Activated CD4-positive, alpha-beta T cell treated with anti-CD3 and anti-CD28 coated beads, Interleukin-10, Interleukin-2, amounts not matched to agents 100 ng/mL and 50 ng/mL, durations not matched to agents 16 hours and 8 hours (primary cell): ENCODE data around the gene SLC22A23.
"Not testable (repeated sequence)": the region's sequence is repeated elsewhere in the genome, so short reads cannot be mapped to it uniquely, and the experiment has no call there.

Source experiments
- DNase-seq: peaks from one replicate; pipeline ENCODE4 v3.0.0-alpha.2; 2020

Gene SLC22A23

DNA sequence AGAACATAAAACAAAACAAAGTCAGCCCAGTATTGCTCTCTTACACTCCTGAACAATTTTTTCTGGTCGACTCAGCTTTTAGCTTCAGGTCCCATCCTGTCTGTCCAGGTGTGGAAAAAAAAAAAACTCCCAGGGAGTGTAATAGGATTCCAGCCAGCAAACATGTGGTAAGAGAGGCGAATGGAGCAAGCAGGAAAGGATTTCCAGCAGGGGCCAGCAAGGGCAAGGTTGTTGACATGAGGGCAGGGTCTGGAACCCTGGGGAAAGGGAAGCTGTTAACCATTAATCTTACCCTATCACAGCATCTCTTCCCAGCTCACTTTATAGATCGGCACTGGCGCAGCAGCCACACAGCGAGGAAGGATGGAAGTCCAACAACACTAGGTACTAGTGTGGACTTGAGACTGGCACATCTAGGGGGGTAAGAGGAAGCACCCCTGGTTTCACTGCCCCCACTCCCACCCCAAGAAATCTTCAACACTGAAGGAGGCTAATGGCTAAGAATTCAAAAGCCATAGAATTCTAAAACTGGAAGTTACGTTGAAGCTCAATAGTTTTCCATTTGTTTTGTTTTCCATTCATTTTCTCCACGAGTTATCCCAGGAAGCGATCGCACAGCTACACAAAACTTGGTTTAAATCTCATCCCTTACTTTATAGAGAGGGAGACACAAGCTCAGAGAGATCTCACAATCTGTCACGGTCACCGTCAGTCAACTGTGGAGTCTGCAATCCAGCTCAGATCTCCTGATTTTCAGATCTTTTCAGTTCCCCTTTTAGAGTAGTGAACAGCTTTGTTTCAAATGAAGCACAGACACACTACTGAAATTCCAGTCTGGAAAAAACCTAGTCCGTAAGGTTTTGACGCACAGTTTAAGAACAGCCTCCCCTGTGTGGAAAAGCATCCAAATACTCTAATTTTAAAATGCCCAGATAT lies 53.3 kb downstream of the SLC22A23 start:
- no peak for DNase-seq

DNA sequence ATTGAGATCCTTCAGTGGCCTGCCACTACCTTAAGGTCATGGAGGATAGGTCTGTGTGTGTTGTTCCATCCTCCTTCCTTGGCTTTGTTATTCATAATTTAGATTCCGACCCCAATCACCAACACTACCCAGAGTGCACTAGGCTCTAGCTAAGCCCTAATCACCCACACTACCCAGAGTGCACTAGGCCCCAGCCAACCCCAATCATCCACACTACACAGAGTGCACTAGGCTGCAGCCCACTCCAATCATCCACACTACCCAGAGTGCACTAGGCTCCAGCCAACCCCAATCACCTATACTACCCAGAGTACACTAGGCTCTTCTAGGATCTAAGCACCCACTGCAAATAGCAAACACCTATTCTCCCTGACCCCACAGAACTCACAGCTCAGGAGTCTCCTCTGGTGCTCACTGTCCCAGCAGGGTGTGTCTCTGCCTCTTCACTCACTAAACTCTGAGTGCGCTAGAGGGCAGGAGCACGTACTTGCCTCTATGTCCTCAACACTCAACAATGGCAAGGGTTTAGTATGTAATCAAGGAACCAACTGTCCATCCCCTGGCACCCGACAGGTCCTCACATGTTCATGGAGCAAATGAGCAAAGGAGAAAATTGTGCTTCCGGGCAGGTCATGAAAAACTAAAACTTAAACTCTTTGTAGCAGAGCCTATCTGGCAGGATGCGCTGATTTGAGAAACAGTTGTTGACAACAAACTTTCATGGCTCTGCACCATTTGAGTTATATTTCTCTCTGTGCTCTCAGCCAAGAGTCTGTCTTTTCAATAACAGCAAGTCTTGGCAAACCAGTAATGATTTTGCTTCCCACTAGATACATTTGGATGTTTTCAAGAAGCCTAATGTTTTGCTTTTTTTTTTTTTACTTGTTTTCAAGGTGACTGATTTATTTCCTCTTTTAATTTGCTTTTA lies 54.3 kb downstream of the SLC22A23 start:
- no peak for DNase-seq

DNA sequence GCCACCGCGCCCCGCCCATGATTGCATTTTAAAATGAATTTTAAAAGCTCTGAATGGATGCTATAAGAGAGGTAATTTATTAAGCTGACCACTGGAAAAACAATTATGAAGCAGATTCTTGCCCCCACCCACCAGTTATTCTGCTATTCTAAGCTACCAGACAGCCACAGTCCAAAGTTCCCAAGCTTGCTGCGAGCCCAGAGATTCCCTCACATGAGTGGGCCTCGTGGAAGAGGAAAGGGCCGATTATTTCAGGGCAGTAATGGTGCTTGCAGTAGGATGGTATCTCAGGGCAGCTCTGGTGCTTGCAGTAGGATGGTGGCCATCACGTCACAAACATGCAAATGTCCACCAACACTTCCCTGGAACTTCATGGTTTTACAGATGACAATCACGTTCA lies 56.7 kb downstream of the SLC22A23 start:
- no peak for DNase-seq

DNA sequence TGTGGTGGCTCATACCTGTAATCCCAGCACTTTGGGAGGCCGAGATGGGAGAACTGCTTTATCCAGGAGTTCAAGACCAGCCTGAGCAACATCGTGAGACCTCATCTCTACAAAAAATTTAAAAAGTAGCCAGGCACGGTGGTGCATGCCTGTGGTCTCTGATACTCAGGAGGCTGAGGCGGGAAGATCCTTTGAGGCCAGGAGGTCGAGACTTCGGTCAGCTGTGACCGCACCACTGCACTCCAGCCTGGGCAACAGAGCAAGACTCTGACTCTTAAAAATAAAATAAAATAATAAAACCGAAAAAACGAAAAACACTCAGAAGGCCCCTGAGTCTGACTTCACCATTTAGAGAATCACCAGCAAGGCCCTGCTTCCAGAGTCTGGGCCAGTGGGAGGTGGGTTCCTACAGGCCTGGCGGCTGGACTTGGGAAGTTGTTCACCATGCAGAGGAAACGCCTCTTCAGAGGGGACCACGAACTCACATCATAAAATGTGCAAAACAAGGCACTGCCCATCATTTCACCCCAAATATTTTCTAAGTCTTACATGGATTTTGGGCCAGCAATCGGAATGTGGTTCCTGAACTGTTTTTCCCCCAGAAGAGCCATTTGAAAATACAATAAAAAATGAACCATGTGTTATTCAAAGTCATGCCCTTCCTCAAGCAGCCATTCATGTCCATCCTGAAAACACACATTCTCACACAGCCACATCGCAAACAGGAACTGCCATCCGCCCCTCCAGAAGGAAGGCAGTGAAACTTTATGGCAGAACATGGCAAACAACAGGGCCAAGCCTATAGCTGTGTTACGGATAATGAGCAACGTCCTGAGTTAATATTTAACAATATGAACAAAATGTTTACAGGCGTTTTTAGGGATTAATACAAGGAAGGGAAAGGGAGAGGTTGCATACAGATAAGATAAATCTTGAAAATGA lies 57.8 kb downstream of the SLC22A23 start:
- DNase-seq = no peak

DNA sequence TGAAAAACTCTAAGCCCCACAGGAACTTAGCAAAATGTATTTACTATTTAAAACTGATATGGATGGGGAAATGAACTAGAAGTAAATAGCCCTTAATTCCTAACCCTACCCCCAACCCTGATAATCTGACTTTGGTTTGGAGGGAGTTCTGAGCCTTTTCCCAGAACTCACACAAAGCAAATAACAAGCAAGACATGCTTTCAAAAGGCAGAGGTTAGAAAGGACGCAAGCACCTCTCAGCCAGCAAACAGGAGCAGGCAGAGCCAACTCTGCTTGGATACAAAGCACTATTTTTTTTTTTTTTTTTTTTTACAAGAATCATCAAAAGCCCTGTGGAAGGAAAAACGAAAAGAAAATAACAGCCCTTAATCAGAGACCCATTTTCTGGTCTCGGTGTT lies 58.7 kb downstream of the SLC22A23 start:
- DNase-seq = no peak

DNA sequence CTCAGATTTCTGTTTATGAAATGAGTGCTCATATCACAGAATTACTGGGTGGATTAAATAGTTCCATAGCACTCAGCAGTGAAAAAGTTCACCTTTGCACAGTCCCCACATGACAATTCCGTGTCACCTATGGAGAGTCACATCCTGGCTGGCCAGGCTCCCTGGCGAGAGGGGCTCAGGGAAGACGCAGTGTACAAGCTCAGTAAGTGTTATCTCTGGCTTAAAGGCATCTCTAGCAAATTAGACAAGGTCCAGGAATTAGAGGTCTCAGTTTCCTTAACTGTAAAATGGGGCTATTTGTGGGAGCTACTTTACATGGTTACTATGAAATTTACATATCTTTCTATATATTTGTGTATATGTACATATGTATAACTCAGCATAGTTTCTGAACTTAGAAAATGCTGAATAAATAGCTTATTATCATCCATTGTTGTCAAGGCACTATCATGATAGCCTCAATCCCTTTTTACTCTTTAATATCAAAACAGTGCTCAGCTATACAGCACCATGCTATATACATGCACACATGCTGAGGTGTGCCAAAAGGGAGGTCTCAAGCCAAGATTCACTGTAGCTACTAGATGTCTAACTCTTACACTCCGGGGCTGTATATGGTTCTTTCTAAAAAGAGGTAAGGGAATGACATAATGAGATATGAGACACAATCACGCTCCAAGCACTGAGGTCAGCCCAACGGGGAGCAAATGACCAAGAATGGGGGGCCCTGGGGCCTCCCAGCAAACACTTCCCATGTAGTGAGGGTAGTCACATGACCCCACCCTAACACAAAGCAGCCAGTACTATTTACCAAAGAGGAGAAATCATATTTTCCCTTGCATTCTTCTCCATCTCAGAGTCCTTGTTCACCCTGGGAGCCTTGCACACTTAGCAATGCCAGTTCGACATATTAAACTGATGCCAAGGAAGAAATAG lies 59.4 kb downstream of the SLC22A23 start:
- no peak for DNase-seq

DNA sequence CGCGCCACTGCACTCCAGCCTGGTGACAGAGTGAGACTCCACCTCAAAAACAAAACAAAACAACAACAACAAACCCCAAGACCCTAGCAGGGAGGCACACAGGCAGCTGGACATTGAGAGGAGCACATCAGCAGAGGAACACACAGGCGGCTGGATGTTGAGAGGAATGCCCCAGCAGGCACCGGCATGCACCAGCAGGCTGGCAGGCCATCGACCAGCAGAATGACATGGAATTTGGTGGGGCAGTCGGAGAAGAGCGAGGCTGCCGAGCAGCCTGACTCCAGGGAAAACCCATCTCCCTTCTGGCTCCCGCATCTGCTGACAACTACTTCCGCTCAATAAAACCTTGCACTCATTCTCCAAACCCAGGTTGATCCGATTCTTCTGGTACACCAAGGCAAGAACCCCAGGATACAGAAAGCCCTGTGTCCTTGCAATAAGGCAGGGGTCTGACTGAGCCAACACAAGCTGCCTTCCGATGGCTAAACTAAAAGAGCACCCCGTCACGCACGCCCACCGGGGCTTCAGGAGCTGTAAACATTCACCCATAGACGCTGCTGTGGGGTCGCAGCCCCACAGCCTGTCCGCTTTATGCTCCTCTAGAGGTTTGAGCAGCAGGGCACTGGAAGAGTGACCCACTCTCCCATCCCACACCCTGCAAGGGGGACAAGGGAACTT lies 60.2 kb downstream of the SLC22A23 start:
- no peak for DNase-seq

DNA sequence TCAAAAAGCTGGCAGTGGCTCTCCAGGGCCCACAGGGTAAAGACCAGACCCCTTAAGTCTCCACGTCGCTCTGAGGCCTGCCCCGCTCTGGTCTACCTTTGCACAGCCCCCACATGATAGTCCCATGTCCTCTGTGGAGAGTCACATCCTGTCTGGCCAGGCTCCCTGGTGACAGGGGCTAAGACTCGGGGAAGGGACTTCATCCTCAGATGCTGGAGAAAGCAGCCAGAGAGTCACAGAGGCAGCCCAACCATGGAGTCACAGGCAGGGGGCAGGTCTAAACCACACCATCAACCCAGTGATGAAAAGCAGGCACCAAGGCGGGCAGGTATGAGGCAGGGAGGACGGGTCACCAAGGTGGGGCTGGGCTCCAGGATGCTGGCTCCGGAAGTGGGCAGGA lies 62.2 kb downstream of the SLC22A23 start:
- no peak for DNase-seq

DNA sequence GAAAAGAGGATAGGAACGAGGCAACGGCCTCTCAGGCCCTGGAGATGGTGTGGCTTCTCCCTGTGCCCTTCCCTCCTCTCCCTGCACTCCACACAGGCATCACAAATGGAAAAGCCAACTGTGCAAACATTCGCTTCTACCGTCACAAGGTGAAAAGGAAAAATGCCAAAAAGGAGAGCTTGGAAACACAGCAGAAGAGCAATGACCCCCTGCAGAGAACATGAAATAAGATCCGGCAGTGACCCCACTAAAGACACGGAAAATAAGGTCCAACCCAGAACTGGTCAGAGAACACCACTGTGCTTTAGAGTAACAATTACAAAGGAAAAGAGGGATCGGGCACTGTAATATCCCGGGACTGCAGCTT lies 63.0 kb downstream of the SLC22A23 start:
- DNase-seq = no peak

DNA sequence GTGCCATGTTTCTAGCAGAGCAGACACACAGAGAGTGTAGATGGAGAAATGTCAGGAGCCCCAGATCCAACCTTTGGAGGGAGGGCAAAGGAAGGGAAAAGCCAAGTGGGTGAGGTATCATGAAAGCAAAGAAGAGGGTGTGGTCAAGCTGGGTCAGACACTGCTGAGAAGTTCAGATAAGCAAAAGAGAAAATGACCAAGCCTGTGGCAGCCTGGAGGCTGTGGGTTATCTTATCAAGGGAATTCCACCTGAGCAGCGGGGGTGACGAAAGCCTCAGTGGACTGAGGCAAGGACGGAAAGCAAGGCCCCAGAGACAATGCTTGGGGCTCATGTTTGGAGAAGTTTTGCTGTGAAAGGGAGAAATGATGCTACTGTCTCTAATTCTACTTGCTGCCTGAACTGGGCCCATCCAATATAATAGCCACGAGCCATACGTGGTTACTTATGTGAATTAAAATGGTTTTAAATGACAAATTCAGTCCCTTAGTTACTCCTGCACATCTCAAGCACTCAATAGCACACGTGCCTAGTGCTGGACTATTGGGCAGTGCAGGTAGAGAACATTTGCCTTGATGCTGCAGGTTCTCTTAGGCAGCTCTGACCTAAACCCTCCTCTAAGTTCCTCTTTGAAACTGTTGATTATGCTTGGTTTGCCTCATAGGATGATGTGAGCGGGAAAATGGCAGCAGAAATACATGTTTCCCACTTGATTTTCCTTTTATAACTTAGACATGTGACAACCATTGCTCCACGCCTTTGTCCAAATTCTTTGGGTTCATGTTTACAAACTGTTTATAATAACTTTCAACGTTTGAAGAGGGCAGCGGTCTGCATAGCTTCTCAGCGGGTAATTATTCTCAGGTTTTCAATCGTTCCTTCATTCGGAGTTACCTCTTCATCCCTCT lies 63.7 kb downstream of the SLC22A23 start:
- DNase-seq = no peak

DNA sequence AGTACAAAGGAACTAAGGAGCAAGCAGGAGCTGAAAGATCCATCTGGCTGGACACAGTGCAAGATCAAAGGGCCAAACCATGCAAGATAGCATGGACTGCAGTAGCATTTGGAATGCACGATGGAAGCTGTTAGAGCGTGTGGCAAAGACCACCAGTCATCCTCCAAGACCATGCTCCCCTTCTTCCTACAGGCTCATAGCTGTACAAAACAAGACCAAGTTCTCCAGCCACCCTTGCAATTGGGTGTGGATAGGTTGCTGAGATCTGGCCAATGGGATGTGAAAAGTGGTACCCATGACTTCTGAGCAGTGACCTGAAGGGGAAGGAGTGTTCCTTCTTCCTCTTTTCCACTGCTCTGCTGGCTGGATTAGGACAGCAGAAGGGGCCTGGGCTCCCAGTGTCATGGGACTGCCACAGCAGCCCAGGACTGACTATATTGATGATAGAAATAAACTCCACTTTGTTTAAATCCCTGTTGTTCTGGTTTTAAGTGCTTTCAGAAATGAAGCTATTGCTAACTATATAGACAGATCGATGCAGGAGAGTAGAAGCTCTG lies 64.9 kb downstream of the SLC22A23 start:
- DNase-seq = no peak

DNA sequence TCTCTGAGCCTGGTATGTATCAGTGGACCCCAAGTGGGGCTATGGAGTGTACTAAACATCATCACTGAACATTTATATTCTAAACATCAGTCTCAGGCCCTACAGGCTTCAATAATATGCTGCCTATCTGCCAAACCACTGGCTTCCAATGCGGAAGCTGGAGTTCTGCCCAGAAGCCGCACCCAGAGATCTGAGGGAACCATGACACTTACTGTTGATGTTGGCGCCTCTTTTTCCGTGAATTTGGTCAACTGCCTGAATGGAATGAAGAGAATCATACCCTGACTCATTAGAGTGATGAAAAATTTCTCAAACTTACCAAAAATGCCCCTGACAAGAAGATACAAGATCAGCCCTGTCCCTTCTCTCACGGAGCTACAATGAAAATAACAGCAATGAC lies 66.2 kb downstream of the SLC22A23 start:
- no peak for DNase-seq

DNA sequence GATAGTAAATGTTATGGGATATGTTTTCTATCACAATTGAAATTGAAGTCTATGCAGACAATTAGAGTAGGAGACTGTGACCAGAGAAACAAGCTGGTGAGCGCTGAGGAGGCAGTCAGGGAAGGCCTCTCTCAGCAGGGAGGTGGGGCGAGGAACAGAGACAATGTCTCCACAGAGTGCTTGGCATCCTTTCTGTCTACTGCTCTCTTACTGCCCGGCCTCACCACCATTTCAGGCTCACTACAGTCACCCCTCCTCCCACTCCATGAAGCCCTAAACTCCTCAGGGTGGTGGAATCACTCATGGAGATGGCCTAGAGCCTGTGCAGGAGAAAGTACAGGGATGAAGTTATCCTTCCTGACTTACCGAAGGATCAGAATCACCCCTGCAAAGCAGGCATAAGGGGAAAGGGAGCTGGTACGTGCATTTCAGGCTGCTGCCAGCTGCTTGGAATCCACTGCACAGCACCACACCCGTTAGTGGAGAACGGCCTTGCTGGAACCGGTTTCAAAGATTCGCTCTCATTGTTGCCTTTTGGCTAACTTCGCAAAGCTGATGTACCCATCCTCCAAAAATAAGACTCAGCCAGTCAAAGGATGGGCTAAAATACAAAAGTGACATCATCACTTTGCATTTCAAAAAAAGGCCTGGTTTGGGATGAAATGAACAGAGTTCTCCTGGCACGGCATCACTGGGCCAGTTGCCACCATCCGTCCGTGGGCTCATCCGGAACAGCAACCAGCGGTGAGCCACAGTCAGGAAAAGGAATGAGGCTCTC lies 67.3 kb downstream of the SLC22A23 start:
- DNase-seq = no peak

DNA sequence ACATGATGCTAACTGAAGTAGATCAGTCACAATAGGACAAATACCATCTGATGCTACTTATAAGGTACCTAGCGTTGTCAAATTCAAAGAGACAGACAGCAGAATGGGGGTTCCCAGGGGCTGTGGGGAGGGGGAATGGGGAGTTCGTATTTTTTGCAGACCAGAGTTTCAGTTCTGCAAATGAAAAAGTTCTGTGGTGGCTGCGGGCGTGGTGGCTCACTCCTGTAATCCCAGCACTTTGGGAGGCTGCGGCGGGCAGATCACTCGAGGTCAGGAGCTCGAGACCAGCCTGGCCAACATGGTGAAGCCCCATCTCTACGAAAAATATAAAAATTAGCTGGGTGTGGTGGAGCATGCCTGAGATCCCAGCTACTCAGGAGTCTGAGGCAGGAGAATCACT lies 68.1 kb downstream of the SLC22A23 start:
- no peak for DNase-seq

DNA sequence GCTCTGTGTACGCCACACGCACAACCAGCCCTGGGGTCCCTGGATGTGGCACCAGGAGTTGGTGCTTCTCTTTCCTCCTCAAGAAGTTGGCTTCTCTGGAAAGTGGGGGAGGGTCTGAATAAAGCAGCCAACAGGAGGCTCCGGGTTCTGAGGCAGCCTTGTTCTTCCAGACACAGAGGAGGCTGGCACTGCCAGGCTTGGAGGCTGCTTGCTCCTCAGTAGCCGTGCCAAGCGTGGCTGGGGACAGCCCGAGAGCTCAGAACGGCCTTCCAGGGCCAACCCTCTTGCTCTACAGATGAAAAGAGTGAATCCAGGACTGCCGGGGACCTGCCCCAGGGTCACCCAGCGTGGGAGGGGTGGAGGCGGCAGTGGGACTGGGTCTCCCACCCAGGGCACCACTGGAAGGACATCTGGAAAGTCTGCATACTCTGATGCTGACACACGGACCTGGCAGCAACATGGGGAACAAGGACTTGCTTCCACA lies 70.4 kb downstream of the SLC22A23 start:
- DNase-seq = no peak

DNA sequence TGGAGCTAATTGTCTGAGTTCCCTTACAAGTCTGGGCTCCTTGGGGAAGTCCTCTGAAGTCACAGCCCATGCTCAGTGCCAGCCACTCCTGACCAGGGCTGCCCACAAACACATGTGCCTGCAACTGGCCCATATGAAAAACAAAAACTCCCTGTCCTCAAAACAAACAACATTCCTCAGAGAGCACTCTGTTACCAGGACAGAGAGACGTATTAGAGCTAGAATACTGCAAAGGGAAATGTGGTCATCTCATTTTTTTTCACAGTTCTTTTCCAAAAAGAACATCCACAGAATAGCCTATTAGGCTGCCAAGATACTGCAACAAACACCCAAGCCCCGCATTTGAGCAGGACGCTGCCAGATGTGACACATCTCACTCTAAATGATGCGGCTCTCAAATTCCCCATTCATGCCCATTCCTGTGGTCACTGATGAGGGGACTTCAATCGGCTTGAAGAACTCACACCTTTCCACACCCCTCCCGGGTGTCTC lies 71.1 kb downstream of the SLC22A23 start:
- DNase-seq = no peak

DNA sequence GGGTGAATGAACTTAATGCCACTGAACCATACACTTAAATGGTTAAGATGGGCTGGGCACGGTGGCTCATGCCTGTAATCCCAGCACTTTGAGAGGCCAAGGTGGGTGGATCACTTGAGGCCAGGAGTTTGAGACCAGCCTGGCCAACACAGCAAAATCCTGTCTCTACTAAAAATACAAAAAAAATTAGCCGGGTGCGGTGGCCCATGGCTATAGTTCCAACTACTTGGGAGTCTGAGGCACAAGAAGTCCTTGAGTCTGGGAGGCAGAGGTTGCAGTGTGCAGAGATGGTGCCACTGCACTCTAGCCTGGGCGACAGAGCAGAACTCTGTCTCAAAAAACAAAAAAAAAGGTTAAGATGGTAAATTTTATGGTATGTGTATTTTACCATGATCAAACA lies 71.7 kb downstream of the SLC22A23 start:
- DNase-seq = not testable (repeated sequence)
